ENCODE measurements around the gene LRP4.

Gene LRP4

DNA sequence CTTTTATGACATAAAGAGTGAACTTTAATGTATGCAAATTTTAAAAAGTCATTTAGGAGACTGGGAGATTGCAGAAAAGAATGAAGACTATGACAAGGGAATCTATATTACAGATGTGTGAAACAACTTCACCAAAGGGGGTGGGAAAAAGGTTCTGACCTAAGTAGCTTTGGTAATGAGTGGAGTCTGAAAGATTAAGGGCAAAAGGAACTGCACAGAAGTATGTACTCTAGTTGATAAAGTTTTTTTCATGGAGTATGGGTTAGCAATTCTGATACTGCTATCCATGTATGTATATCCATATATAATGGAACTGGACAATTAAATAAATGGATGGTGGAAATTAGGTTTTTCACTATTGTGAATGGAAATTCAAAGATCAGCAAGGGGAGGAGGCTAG is 81.5 kb downstream of the LRP4 start:
- H3K79me2 ChIP-seq (ENCODE audit: low read length) = peaks cover 98% of the 10 kb centered on the region
- no peak for DNase-seq
- no peaks in the 10 kb centered on the region for H3K27me3 ChIP-seq (replicated peaks; ENCODE audit: insufficient read depth, low read length)
- H2AFZ ChIP-seq (ENCODE audit: low read length) = no peak overlapping the region
- no peaks in the 10 kb centered on the region for H3K9me3 ChIP-seq (replicated peaks; ENCODE audit: insufficient read depth, low read length)
- H3K4me1 ChIP-seq (ENCODE audit: low read length) = no peaks in the 10 kb centered on the region
- no peaks in the 10 kb centered on the region for H3K9me2 ChIP-seq (replicated peaks; ENCODE audit: insufficient read depth, low read length)
- no peak overlapping the region for H3K4me2 ChIP-seq (ENCODE audit: low read depth, low read length)
- peaks cover 24% of the 10 kb centered on the region; the same call in 1 of the 2 replicates for H4K20me1 ChIP-seq (ENCODE audit: insufficient read depth, low read length)
- H3K9ac ChIP-seq (ENCODE audit: low read length) = no peak overlapping the region
- H3K4me3 ChIP-seq (ENCODE audit: low read length) = no peak overlapping the region
- TF ChIP-seq, protein P1, sequence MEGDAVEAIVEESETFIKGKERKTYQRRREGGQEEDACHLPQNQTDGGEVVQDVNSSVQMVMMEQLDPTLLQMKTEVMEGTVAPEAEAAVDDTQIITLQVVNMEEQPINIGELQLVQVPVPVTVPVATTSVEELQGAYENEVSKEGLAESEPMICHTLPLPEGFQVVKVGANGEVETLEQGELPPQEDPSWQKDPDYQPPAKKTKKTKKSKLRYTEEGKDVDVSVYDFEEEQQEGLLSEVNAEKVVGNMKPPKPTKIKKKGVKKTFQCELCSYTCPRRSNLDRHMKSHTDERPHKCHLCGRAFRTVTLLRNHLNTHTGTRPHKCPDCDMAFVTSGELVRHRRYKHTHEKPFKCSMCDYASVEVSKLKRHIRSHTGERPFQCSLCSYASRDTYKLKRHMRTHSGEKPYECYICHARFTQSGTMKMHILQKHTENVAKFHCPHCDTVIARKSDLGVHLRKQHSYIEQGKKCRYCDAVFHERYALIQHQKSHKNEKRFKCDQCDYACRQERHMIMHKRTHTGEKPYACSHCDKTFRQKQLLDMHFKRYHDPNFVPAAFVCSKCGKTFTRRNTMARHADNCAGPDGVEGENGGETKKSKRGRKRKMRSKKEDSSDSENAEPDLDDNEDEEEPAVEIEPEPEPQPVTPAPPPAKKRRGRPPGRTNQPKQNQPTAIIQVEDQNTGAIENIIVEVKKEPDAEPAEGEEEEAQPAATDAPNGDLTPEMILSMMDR (IDR thresholded peaks at IDR 0.05; ENCODE audit: low read length) = no peak
- no peak for TF ChIP-seq EZH2phosphoT487 (IDR thresholded peaks at IDR 0.05; ENCODE audit: low read length)
- no peak for TF ChIP-seq EZH2 (optimal IDR thresholded peaks at IDR 0.05; ENCODE audit: low read depth, low read length)
- no peak overlapping the region for H3K27ac ChIP-seq (ENCODE audit: low read length)
- no peaks in the 10 kb centered on the region for H3F3A ChIP-seq (ENCODE audit: insufficient read depth, low read length)
- H3K36me3 ChIP-seq (replicated peaks; ENCODE audit: insufficient read depth, low read length) = no peaks in the 10 kb centered on the region

GRCh38 chr11:46836431-46836830 is 81.9 kb downstream of the LRP4 start:
- Histone ChIP-seq H3K9me2 (replicated peaks; ENCODE audit: insufficient read depth, low read length) (no peaks in the 10 kb centered on the region), H3K27ac (ENCODE audit: low read length) (no peak overlapping the region), H3K4me1 (ENCODE audit: low read length) (no peaks in the 10 kb centered on the region), H3K79me2 (ENCODE audit: low read length) (peaks cover 98% of the 10 kb centered on the region), H3K9ac (ENCODE audit: low read length) (no peak overlapping the region), H3K4me2 (ENCODE audit: low read depth, low read length) (no peak overlapping the region), H3K36me3 (replicated peaks; ENCODE audit: insufficient read depth, low read length) (no peaks in the 10 kb centered on the region), H3K27me3 (replicated peaks; ENCODE audit: insufficient read depth, low read length) (no peaks in the 10 kb centered on the region), H3K4me3 (ENCODE audit: low read length) (no peak overlapping the region), H2AFZ (ENCODE audit: low read length) (no peak overlapping the region), H4K20me1 (ENCODE audit: insufficient read depth, low read length) (peaks cover 24% of the 10 kb centered on the region; the same call in 1 of the 2 replicates), H3F3A (ENCODE audit: insufficient read depth, low read length) (no peaks in the 10 kb centered on the region), H3K9me3 (replicated peaks; ENCODE audit: insufficient read depth, low read length) (no peaks in the 10 kb centered on the region)
- DNase-seq = no peak
- TF ChIP-seq EZH2 (optimal IDR thresholded peaks at IDR 0.05; ENCODE audit: low read depth, low read length) (no peak), EZH2phosphoT487 (IDR thresholded peaks at IDR 0.05; ENCODE audit: low read length) (no peak)
- TF ChIP-seq, protein P1 (IDR thresholded peaks at IDR 0.05; ENCODE audit: low read length) = no peak

DNA sequence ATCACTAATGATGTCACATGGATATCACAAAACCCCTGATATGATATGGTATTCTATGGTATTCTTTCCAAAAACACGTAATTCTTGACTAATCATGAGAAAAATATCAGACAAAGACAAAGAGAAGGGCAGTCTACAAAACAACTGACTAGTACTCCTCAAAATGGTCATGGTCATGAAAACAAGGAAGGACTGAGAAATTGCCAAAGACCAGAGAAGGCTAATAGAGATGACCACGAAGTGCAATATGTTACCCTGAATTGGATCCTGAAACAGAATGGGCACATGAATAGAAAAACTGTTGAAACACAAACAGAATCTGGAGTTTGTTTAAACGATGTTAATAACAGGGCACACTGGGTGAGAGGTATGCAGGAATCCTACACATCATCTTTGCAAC is 82.5 kb downstream of the LRP4 start:
- H3K4me1 ChIP-seq (ENCODE audit: low read length) = no peaks in the 10 kb centered on the region
- H3K36me3 ChIP-seq (replicated peaks; ENCODE audit: insufficient read depth, low read length) = no peaks in the 10 kb centered on the region
- no peaks in the 10 kb centered on the region for H3K9me3 ChIP-seq (replicated peaks; ENCODE audit: insufficient read depth, low read length)
- TF ChIP-seq EZH2phosphoT487 (IDR thresholded peaks at IDR 0.05; ENCODE audit: low read length) (no peak), EZH2 (optimal IDR thresholded peaks at IDR 0.05; ENCODE audit: low read depth, low read length) (no peak)
- TF ChIP-seq, protein P1 (IDR thresholded peaks at IDR 0.05; ENCODE audit: low read length) = no peak
- no peak overlapping the region for H3K4me3 ChIP-seq (ENCODE audit: low read length)
- H3K27ac ChIP-seq (ENCODE audit: low read length) = no peak overlapping the region
- H3K9me2 ChIP-seq (replicated peaks; ENCODE audit: insufficient read depth, low read length) = no peaks in the 10 kb centered on the region
- H2AFZ ChIP-seq (ENCODE audit: low read length) = no peak overlapping the region
- H3F3A ChIP-seq (ENCODE audit: insufficient read depth, low read length) = no peaks in the 10 kb centered on the region
- H4K20me1 ChIP-seq (ENCODE audit: insufficient read depth, low read length) = peaks cover 24% of the 10 kb centered on the region; the same call in 1 of the 2 replicates
- peaks cover 97% of the 10 kb centered on the region for H3K79me2 ChIP-seq (ENCODE audit: low read length)
- no peak overlapping the region for H3K4me2 ChIP-seq (ENCODE audit: low read depth, low read length)
- no peaks in the 10 kb centered on the region for H3K27me3 ChIP-seq (replicated peaks; ENCODE audit: insufficient read depth, low read length)
- DNase-seq = no peak
- H3K9ac ChIP-seq (ENCODE audit: low read length) = no peak overlapping the region
